ENCODE data around the gene FRYL. TPM values are rescaled to one million over a fixed set of nuclear protein-coding genes. Genes with fewer than 3 reads are reported as not detected.

The FRYL gene
- total RNA-seq, 1 experiment from 2014 or later, result 29.9 TPM

GRCh38 chr4:48539597-48539996 lies 240.5 kb downstream of the FRYL start:
- Histone ChIP-seq H3K9me3 (ENCODE audit: low read length) (no peaks in the 10 kb centered on the region), H3F3A (ENCODE audit: low read length, unreplicated experiment) (no peaks in the 10 kb centered on the region), H2AFZ (ENCODE audit: low read length) (no peak overlapping the region), H3K27ac (ENCODE audit: low read length) (no peak overlapping the region), H3K79me2 (ENCODE audit: low read length) (no peaks in the 10 kb centered on the region), H3K27me3 (ENCODE audit: low read length) (no peaks in the 10 kb centered on the region), H3K4me3 (ENCODE audit: low read length) (no peak overlapping the region), H3K9me2 (replicated peaks; ENCODE audit: low read length) (no peaks in the 10 kb centered on the region), H3K9ac (ENCODE audit: low read length) (no peak overlapping the region), H3K36me3 (ENCODE audit: low read depth, low read length) (peaks cover 9% of the 10 kb centered on the region; the same call in 1 of the 2 replicates), H3K4me1 (ENCODE audit: insufficient read depth, low read length) (no peaks in the 10 kb centered on the region), H3K4me2 (ENCODE audit: low read length) (no peak overlapping the region), H4K20me1 (ENCODE audit: low read length) (no peaks in the 10 kb centered on the region)
- CTCF ChIA-PET, result no interaction called here
- no peak for ATAC-seq
- TF ChIP-seq EZH2 (IDR thresholded peaks at IDR 0.05; ENCODE audit: low read length, unreplicated experiment) (no peak), CTCF (conservative IDR thresholded peaks at IDR 0.05; ENCODE audit: low read depth, low read length) (no peak), EZH2phosphoT487 (IDR thresholded peaks at IDR 0.05; ENCODE audit: borderline replicate concordance, low read length) (no peak)
- POLR2A ChIA-PET (ENCODE audit: unreplicated experiment), result no interaction called here
- BruUV-seq (replicated peaks), result no TSS peak
- DNase-seq, result no peak
- intact Hi-C loops (cut with micrococcal nuclease), result no loop called here

GRCh38 chr4:48538358-48538757 lies 241.7 kb downstream of the FRYL start:
- CTCF ChIA-PET, result no interaction called here
- Histone ChIP-seq H3K9me3 (ENCODE audit: low read length) (no peaks in the 10 kb centered on the region), H3K4me3 (ENCODE audit: low read length) (no peak overlapping the region), H3F3A (ENCODE audit: low read length, unreplicated experiment) (no peaks in the 10 kb centered on the region), H3K4me2 (ENCODE audit: low read length) (no peak overlapping the region), H3K27me3 (ENCODE audit: low read length) (no peaks in the 10 kb centered on the region), H3K9ac (ENCODE audit: low read length) (no peak overlapping the region), H3K9me2 (replicated peaks; ENCODE audit: low read length) (no peaks in the 10 kb centered on the region), H3K4me1 (ENCODE audit: insufficient read depth, low read length) (no peaks in the 10 kb centered on the region), H4K20me1 (ENCODE audit: low read length) (no peaks in the 10 kb centered on the region), H3K36me3 (ENCODE audit: low read depth, low read length) (peaks cover 9% of the 10 kb centered on the region; the same call in 1 of the 2 replicates), H3K79me2 (ENCODE audit: low read length) (no peaks in the 10 kb centered on the region), H2AFZ (ENCODE audit: low read length) (no peak overlapping the region), H3K27ac (ENCODE audit: low read length) (no peak overlapping the region)
- intact Hi-C loops (cut with micrococcal nuclease), result no loop called here
- POLR2A ChIA-PET (ENCODE audit: unreplicated experiment), result no interaction called here
- DNase-seq, result no peak
- BruUV-seq (replicated peaks), result no TSS peak
- no peak for ATAC-seq
- TF ChIP-seq EZH2phosphoT487 (IDR thresholded peaks at IDR 0.05; ENCODE audit: borderline replicate concordance, low read length), result no peak
- no peak for TF ChIP-seq EZH2 (IDR thresholded peaks at IDR 0.05; ENCODE audit: low read length, unreplicated experiment)
- no peak for TF ChIP-seq CTCF (conservative IDR thresholded peaks at IDR 0.05; ENCODE audit: low read depth, low read length)

DNA sequence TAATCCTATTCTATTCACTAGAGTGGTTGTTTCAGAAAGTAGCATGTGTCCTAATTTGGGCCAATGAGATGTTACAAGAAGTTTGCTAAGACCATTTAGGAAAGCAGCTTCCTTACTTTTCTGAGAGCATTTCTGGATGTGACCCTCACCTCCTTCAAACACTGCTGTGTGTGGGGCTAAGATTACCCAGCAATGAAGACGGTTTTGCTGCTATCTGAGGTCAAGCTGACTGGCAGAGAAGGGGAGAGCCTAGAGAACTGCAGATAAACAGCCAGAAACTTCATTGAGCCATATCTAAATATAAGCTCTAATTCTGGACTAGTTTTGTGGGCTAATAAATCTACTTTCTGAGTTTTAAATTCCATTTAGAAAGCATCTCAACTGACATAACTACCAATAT lies 253.7 kb downstream of the FRYL start:
- no peaks in the 10 kb centered on the region for H3K9me3 ChIP-seq (ENCODE audit: low read length)
- H3K27ac ChIP-seq (ENCODE audit: low read length), result no peak overlapping the region
- no peaks in the 10 kb centered on the region for H3K27me3 ChIP-seq (ENCODE audit: low read length)
- intact Hi-C loops (cut with micrococcal nuclease), result loop anchor here (2.0 kb wide), 1 partner anchor 94 kb away; no protein-coding TSS in a partner anchor
- ATAC-seq, result no peak
- peaks cover 35% of the 10 kb centered on the region for H3K36me3 ChIP-seq (ENCODE audit: low read depth, low read length)
- H3K79me2 ChIP-seq (ENCODE audit: low read length), result no peaks in the 10 kb centered on the region
- H3F3A ChIP-seq (ENCODE audit: low read length, unreplicated experiment), result no peaks in the 10 kb centered on the region
- no peak overlapping the region for H3K4me2 ChIP-seq (ENCODE audit: low read length)
- no peaks in the 10 kb centered on the region for H3K9me2 ChIP-seq (replicated peaks; ENCODE audit: low read length)
- H4K20me1 ChIP-seq (ENCODE audit: low read length), result no peaks in the 10 kb centered on the region
- no peaks in the 10 kb centered on the region for H3K4me1 ChIP-seq (ENCODE audit: insufficient read depth, low read length)
- CTCF ChIA-PET, result no interaction called here
- POLR2A ChIA-PET (ENCODE audit: unreplicated experiment), result interaction anchor here (0.7 kb wide), 1 partner anchor 31 kb away, joined by 3 read pairs; no protein-coding TSS in a partner anchor
- DNase-seq, result no peak
- TF ChIP-seq EZH2phosphoT487 (IDR thresholded peaks at IDR 0.05; ENCODE audit: borderline replicate concordance, low read length), result no peak
- no peak for TF ChIP-seq CTCF (conservative IDR thresholded peaks at IDR 0.05; ENCODE audit: low read depth, low read length)
- no peak for TF ChIP-seq EZH2 (IDR thresholded peaks at IDR 0.05; ENCODE audit: low read length, unreplicated experiment)
- no peak overlapping the region for H3K9ac ChIP-seq (ENCODE audit: low read length)
- BruUV-seq (replicated peaks), result no TSS peak
- H3K4me3 ChIP-seq (ENCODE audit: low read length), result no peak overlapping the region
- no peak overlapping the region for H2AFZ ChIP-seq (ENCODE audit: low read length)

All from PC-3 (cell line).